Right cardiac atrium (tissue), 5 donors: ENCODE measurements around the gene SGIP1. TPM values are rescaled to one million over a fixed set of nuclear protein-coding genes. Genes with fewer than 3 reads are reported as not detected.
"Not testable (repeated sequence)": the region's sequence is repeated elsewhere in the genome, so short reads cannot be mapped to it uniquely, and the experiment has no call there.

Experiments
- ATAC-seq, 2 donors: fragments of 200-7000 bp; cut with Tn5 transposase; one replicate each; pipeline versions ENCODE4 v1.8.0 to v1.9.1; 2020; ENCODE audit warnings: moderate library complexity in 2 of 2, mild to moderate bottlenecking in 1 of 2
- DNase-seq, 3 donors: peaks; one replicate each; pipeline ENCODE4 v3.0.0-alpha.2; 2020
- H3K27ac ChIP-seq: one replicate; pipeline ENCODE4 v1.5.1; 2013; ENCODE audit warnings: mild to moderate bottlenecking, low read length, control low read depth, moderate library complexity
- H3K27me3 ChIP-seq: one replicate; pipeline ENCODE4 v1.6.1; 2013; ENCODE audit not compliant: control insufficient read depth, insufficient read depth
- H3K4me1 ChIP-seq: one replicate; pipeline ENCODE4 v1.6.1; 2013; ENCODE audit warnings: low read length; ENCODE audit not compliant: control insufficient read depth, insufficient read depth
- H3K4me3 ChIP-seq: one replicate; pipeline ENCODE4 v1.5.1; 2013; ENCODE audit warnings: low read length, control low read depth
- H3K9me3 ChIP-seq: one replicate; pipeline ENCODE4 v1.6.1; 2013; ENCODE audit warnings: low read length; ENCODE audit not compliant: control insufficient read depth
- WGBS: extraction: QIAGEN DNeasy Blood & Tissue Kit; methylation state at CpG from one replicate; pipeline ENCODE4 v1.1.7; 2013; 5-methylcytosine and 5-hydroxymethylcytosine counted together
- intact Hi-C, 4 donors: fragments of 100-400 bp; cut with DNase I; formaldehyde crosslinking; loops; one replicate each; pipeline versions ENCODE4 v1.11.0 to v1.14.0; 2022 to 2023
- polyA plus RNA-seq: library from polyadenylated mRNA; stranded (reverse); fragments of 200-250 nt; gene quantifications from one replicate; pipeline ENCODE4 v1.2.3, GENCODE V29; 2013
- total RNA-seq, 4 donors: library from RNA; stranded (reverse); fragmentation: NEBNext Ultra II Directional; extraction: Animal tissue kit (Norgen Biotek cat#: 25700); gene quantifications; one replicate each; pipeline ENCODE4 v1.2.1, GENCODE V29; 2021
- donor health status: healthy with polysubstance abuse.
- donor health status: DM: no; HTN: yes; CAD: no.
- donor health status: DM: no; HTN: no; CAD: no.
- donor health status: DM: no; HTN: yes; CAD: no; lungs with severe emphysema.
- donor health status: DM: yes; HTN: yes; CAD: no.

SGIP1 gene
- total and polyA plus RNA-seq, 5 donors = 2.2 to 7.3 (median 5.0) TPM

GRCh38 chr1:66580081-66580480 lies 46.1 kb downstream of the SGIP1 start:
- H3K4me3 ChIP-seq = no peak overlapping the region
- 88% methylated on average over 2 of the region's 2 CpGs for WGBS
- peaks cover 2% of the 10 kb centered on the region for H3K4me1 ChIP-seq

GRCh38 chr1:66583021-66583420 lies 49.1 kb downstream of the SGIP1 start:
- Histone ChIP-seq H3K9me3 (no peaks in the 10 kb centered on the region), H3K27me3 (no peaks in the 10 kb centered on the region), H3K4me3 (no peak overlapping the region), H3K4me1 (no peaks in the 10 kb centered on the region), H3K27ac (no peak overlapping the region)
- ATAC-seq (no peak), DNase-seq (no peak)
- 95% methylated on average over 2 of the region's 2 CpGs for WGBS
- intact Hi-C loops = no loop called here

More at GRCh38 chr1:66580081-66580480, 46.1 kb downstream of the SGIP1 start:
- DNase-seq (no peak), ATAC-seq (no peak)
- H3K27ac ChIP-seq = no peak overlapping the region
- H3K9me3 ChIP-seq = no peaks in the 10 kb centered on the region
- no peaks in the 10 kb centered on the region for H3K27me3 ChIP-seq
- intact Hi-C loops = no loop called here

GRCh38 chr1:66585002-66585401 lies 51.0 kb downstream of the SGIP1 start:
- no peaks in the 10 kb centered on the region for H3K27me3 ChIP-seq
- DNase-seq (no peak), ATAC-seq (no peak)
- intact Hi-C loops = no loop called here
- H3K9me3 ChIP-seq = no peaks in the 10 kb centered on the region
- no peak overlapping the region for H3K4me3 ChIP-seq
- H3K27ac ChIP-seq = no peak overlapping the region
- H3K4me1 ChIP-seq = no peaks in the 10 kb centered on the region

- Histone ChIP-seq H3K4me1 (no peaks in the 10 kb centered on the region), H3K27ac (no peak overlapping the region), H3K9me3 (no peaks in the 10 kb centered on the region), H3K27me3 (no peaks in the 10 kb centered on the region), H3K4me3 (no peak overlapping the region)
- intact Hi-C loops = no loop called here
- ATAC-seq (no peak), DNase-seq (no peak)
Measured at GRCh38 chr1:66589326-66589725, 55.4 kb downstream of the SGIP1 start.

- H3K9me3 ChIP-seq, H3K4me1 ChIP-seq, H3K4me3 ChIP-seq, DNase-seq, H3K27me3 ChIP-seq, H3K27ac ChIP-seq, ATAC-seq, intact Hi-C loops: not testable (repeated sequence)
- WGBS = 74% methylated on average over 5 of the region's 5 CpGs
Measured at GRCh38 chr1:66592106-66592507, 58.2 kb downstream of the SGIP1 start.

GRCh38 chr1:66596191-66596590 lies 62.2 kb downstream of the SGIP1 start:
- Histone ChIP-seq H3K27me3 (no peaks in the 10 kb centered on the region), H3K4me3 (no peak overlapping the region), H3K27ac (no peak overlapping the region), H3K4me1 (no peaks in the 10 kb centered on the region), H3K9me3 (no peaks in the 10 kb centered on the region)
- WGBS = 98% methylated on average over 2 of the region's 2 CpGs
- intact Hi-C loops = no loop called here
- DNase-seq (no peak), ATAC-seq (no peak)

GRCh38 chr1:66597500-66597899 lies 63.5 kb downstream of the SGIP1 start:
- Histone ChIP-seq H3K4me1 (no peaks in the 10 kb centered on the region), H3K27ac (no peak overlapping the region), H3K27me3 (no peaks in the 10 kb centered on the region), H3K9me3 (no peaks in the 10 kb centered on the region), H3K4me3 (no peak overlapping the region)
- 90% methylated on average over 4 of the region's 4 CpGs for WGBS
- intact Hi-C loops = no loop called here
- ATAC-seq (no peak), DNase-seq (no peak)

- H3K9me3 ChIP-seq = no peaks in the 10 kb centered on the region
- intact Hi-C loops = no loop called here
- H3K4me1 ChIP-seq = no peaks in the 10 kb centered on the region
- DNase-seq = no peak
- ATAC-seq = no peak
- no peak overlapping the region for H3K4me3 ChIP-seq
- H3K27ac ChIP-seq = no peak overlapping the region
- WGBS = 72% methylated on average over 6 of the region's 6 CpGs
- H3K27me3 ChIP-seq = no peaks in the 10 kb centered on the region
Measured at GRCh38 chr1:66598670-66599069, 64.7 kb downstream of the SGIP1 start.

- Histone ChIP-seq H3K4me3 (no peak overlapping the region), H3K27ac (no peak overlapping the region), H3K9me3 (no peaks in the 10 kb centered on the region), H3K27me3 (no peaks in the 10 kb centered on the region), H3K4me1 (no peaks in the 10 kb centered on the region)
- WGBS = 68% methylated on average over 3 of the region's 3 CpGs
- intact Hi-C loops = no loop called here
- ATAC-seq = no peak
- no peak for DNase-seq
Measured at GRCh38 chr1:66599346-66599745, 65.4 kb downstream of the SGIP1 start.

GRCh38 chr1:66599899-66600737 lies 66.2 kb downstream of the SGIP1 start:
- DNase-seq (no peak), ATAC-seq (no peak)
- no peaks in the 10 kb centered on the region for H3K27me3 ChIP-seq
- H3K9me3 ChIP-seq = no peaks in the 10 kb centered on the region
- H3K4me1 ChIP-seq = no peaks in the 10 kb centered on the region
- intact Hi-C loops = no loop called here
- H3K4me3 ChIP-seq = no peak overlapping the region
- no peak overlapping the region for H3K27ac ChIP-seq
- 87% methylated on average over 14 of the region's 14 CpGs for WGBS

- 86% methylated on average over 10 of the region's 10 CpGs for WGBS
- DNase-seq (no peak), ATAC-seq (no peak)
- Histone ChIP-seq H3K27me3 (no peaks in the 10 kb centered on the region), H3K4me1 (no peaks in the 10 kb centered on the region), H3K4me3 (no peak overlapping the region), H3K27ac (no peak overlapping the region), H3K9me3 (no peaks in the 10 kb centered on the region)
- intact Hi-C loops = no loop called here
Measured at GRCh38 chr1:66605419-66605997, 71.6 kb downstream of the SGIP1 start.
